ENCODE data around the gene GCH1. TPM values are rescaled to one million over a fixed set of nuclear protein-coding genes. Genes with fewer than 3 reads are reported as not detected.
"Not testable (repeated sequence)": the region's sequence is repeated elsewhere in the genome, so short reads cannot be mapped to it uniquely, and the experiment has no call there.

GCH1 gene
- 1.2 TPM for total RNA-seq

- no peak for DNase-seq
Observed at GRCh38 chr14:54902521-54903420, at the start of gene GCH1. TSS of gene GCH1 (minus strand) at chr14:54902826. CDS start at chr14:54902663, 163 bp downstream.

- DNase-seq, result no peak
Observed at GRCh38 chr14:54947230-54947629, 44.6 kb upstream of the GCH1 start.

- DNase-seq, result no peak
Observed at GRCh38 chr14:54946500-54946899, 43.9 kb upstream of the GCH1 start.

- no peak for DNase-seq
Observed at GRCh38 chr14:54944737-54945391, 42.2 kb upstream of the GCH1 start.

GRCh38 chr14:54942913-54943312, 40.3 kb upstream of the GCH1 start:
- no peak for DNase-seq

- no peak for DNase-seq
Observed at GRCh38 chr14:54936816-54937215, 34.2 kb upstream of the GCH1 start.

GRCh38 chr14:54935958-54936357, 33.3 kb upstream of the GCH1 start:
- DNase-seq, result no peak

GRCh38 chr14:54935100-54935499, 32.5 kb upstream of the GCH1 start:
- DNase-seq, result no peak

- DNase-seq, result no peak
Observed at GRCh38 chr14:54933006-54933405, 30.4 kb upstream of the GCH1 start.

- DNase-seq, result no peak
Observed at GRCh38 chr14:54931598-54932340, 29.1 kb upstream of the GCH1 start.

- DNase-seq, result no peak
Observed at GRCh38 chr14:54931101-54931500, 28.5 kb upstream of the GCH1 start.

- no peak for DNase-seq
Observed at GRCh38 chr14:54929556-54929955, 26.9 kb upstream of the GCH1 start.

GRCh38 chr14:54928216-54928615, 25.6 kb upstream of the GCH1 start:
- no peak for DNase-seq

GRCh38 chr14:54927551-54927950, 24.9 kb upstream of the GCH1 start:
- no peak for DNase-seq

GRCh38 chr14:54926570-54926969, 23.9 kb upstream of the GCH1 start:
- not testable (repeated sequence) for DNase-seq

GRCh38 chr14:54922598-54922997, 20.0 kb upstream of the GCH1 start:
- DNase-seq, result no peak

GRCh38 chr14:54920052-54920451, 17.4 kb upstream of the GCH1 start:
- no peak for DNase-seq

- no peak for DNase-seq
Observed at GRCh38 chr14:54919330-54919729, 16.7 kb upstream of the GCH1 start.

GRCh38 chr14:54918427-54918826, 15.8 kb upstream of the GCH1 start:
- no peak for DNase-seq

- DNase-seq, result no peak
Observed at GRCh38 chr14:54916101-54916500, 13.5 kb upstream of the GCH1 start.

GRCh38 chr14:54909817-54910558, 7.4 kb upstream of the GCH1 start:
- no peak for DNase-seq

- not testable (repeated sequence) for DNase-seq
Observed at GRCh38 chr14:54908973-54909372, 6.3 kb upstream of the GCH1 start.

All from occipital lobe (tissue), 2 donors.